K562 (cell line): Measurements from ENCODE around the gene GARNL3. TPM values are rescaled to one million over a fixed set of nuclear protein-coding genes. Genes with fewer than 3 reads are reported as not detected.
A peak's percentile ranks its signal among the peaks of the same experiment; 100 is the strongest.

Experiments
- BACH1 ChIP-seq: fragments of 200-800 bp; sonication (Bioruptor generic); IDR thresholded peaks from 2 replicates; pipeline ENCODE4 v1.6.1; 2016; ENCODE audit warnings: missing genetic modification characterization, missing compliant biosample characterization
- ELF2 ChIP-seq: fragments of 250-450 bp; sonication (Bioruptor Pico); IDR thresholded peaks from 2 replicates; pipeline ENCODE4 v1.5.0; 2021; ENCODE audit warnings: mild to moderate bottlenecking
- MYNN ChIP-seq, 2 experiments: sonication (generic); formaldehyde crosslinking in 1 of 2; IDR thresholded peaks; 2 replicates each; pipeline versions ENCODE4 v1.5.0 to v1.6.1; 2016 to 2020; ENCODE audit warnings: antibody characterized with exemption in 1 of 2, missing genetic modification reagents in 1 of 2
- RREB1 ChIP-seq: fragments of 250-450 bp; sonication (Bioruptor Pico); IDR thresholded peaks from 2 replicates; pipeline ENCODE4 v1.4.0; 2020
- SIN3A ChIP-seq, 2 experiments: fragments of 150-350 bp in 1 of 2; IDR thresholded peaks; 2 replicates each; pipeline ENCODE4 v1.6.1; 2011 to 2016; ENCODE audit warnings: borderline replicate concordance in 2 of 2, low read depth in 2 of 2, low read length in 2 of 2, mild to moderate bottlenecking in 2 of 2, moderate library complexity in 2 of 2; ENCODE audit not compliant: control insufficient read depth in 1 of 2
- SIX5 ChIP-seq, 2 experiments: IDR thresholded peaks; 2 replicates each; pipeline ENCODE4 v1.6.1; 2011; ENCODE audit warnings: low read length in 2 of 2, borderline replicate concordance in 1 of 2, low read depth in 1 of 2, mild to moderate bottlenecking in 1 of 2, moderate library complexity in 1 of 2; ENCODE audit not compliant: insufficient read depth in 1 of 2
- SRSF1 ChIP-seq: fragments of 200-400 bp; formaldehyde crosslinking; IDR thresholded peaks from 2 replicates; pipeline ENCODE4 v1.6.1; 2017; ENCODE audit warnings: mild to moderate bottlenecking, low read depth, low read length, moderate library complexity
- ZBTB11 ChIP-seq, 3 experiments: fragments of 200-800 bp in 1 of 3; fragments of 250-450 bp in 1 of 3; fragments of 450-650 bp in 1 of 3; sonication (Bioruptor Pico) in 1 of 3; sonication (Bioruptor generic) in 1 of 3; formaldehyde crosslinking in 1 of 3; IDR thresholded peaks; 2 replicates each; pipeline versions ENCODE4 v1.6.1 to v1.8.0; 2016 to 2022; ENCODE audit warnings: mild to moderate bottlenecking in 2 of 3, missing genetic modification characterization in 2 of 3, missing compliant biosample characterization in 1 of 3, moderate library complexity in 1 of 3
- ZBTB7A ChIP-seq: IDR thresholded peaks from 2 replicates; pipeline ENCODE4 v1.6.1; 2011; ENCODE audit warnings: low read depth, mild to moderate bottlenecking, low read length, moderate library complexity, borderline replicate concordance; ENCODE audit not compliant: control insufficient read depth
- ZMIZ1 ChIP-seq, 2 experiments: fragments of 150-350 bp in 1 of 2; IDR thresholded peaks; 2 replicates each; pipeline ENCODE4 v1.6.1; 2012 to 2016; ENCODE audit warnings: low read depth in 2 of 2, low read length in 2 of 2, mild to moderate bottlenecking in 1 of 2, moderate library complexity in 1 of 2
- polyA plus RNA-seq, 8 experiments: library from polyadenylated mRNA; depleted of rRNA in 4 of 8; stranded (reverse) in 5 of 8; unstranded in 3 of 8; fragments of >200 nt; fragmentation: Nextera tagmentation in 2 of 8; fragmentation: Illumina TruSeq in 1 of 8; extraction: Ambion mirVana in 2 of 8; extraction: Trizol in 1 of 8; gene quantifications; 2 replicates each; pipeline versions ENCODE4 v1.2.1 to v1.2.3, GENCODE V29; 2011 to 2014; ENCODE audit warnings: inconsistent platforms in 1 of 8, missing spikeins in 1 of 8
- total RNA-seq, 7 experiments: library from RNA; depleted of rRNA in 6 of 7; stranded (reverse); fragments of >200 nt in 6 of 7; fragmentation: Illumina TruSeq in 2 of 7; extraction: Trizol in 2 of 7; gene quantifications; 2 replicates each; pipeline versions ENCODE4 v1.2.1 to v1.2.3, GENCODE V29; 2011 to 2021; ENCODE audit warnings: low replicate concordance in 1 of 7

Gene GARNL3
- total and polyA plus RNA-seq, 9 of the 15 experiments (the other 6 are each of a cell fraction or from before 2014, with no cell fraction given), result 0.35 to 2.7 (median 1.6) TPM

GRCh38 chr9:127244609-127245601 is 19.7 kb upstream of the GARNL3 start (continued):
- 0 out of 2 replicates have a peak, but pooled peaks have one; percentile 31 for TF ChIP-seq RREB1 (CRISPR knock-in tag)
- no peak for TF ChIP-seq BACH1 (tag)
- TF ChIP-seq SIX5 (IDR thresholded peaks at IDR 0.05; ENCODE audit: borderline replicate concordance in 1 of 2, insufficient read depth in 1 of 2, low read depth in 1 of 2, low read length in 2 of 2), result peak in 1 of 2 experiments; percentile 46; a peak in 1 of 4 replicates
- TF ChIP-seq ZBTB7A, result 0 out of 2 replicates have a peak, but pooled peaks have one; percentile 24
- TF ChIP-seq SRSF1, result no peak
- TF ChIP-seq ELF2 (CRISPR knock-in tag), result no peak
- peak in 1 of 2 experiments; percentile 64; a peak in 1 of 4 replicates for TF ChIP-seq ZMIZ1 (IDR thresholded peaks at IDR 0.05; ENCODE audit: low read depth in 2 of 2, low read length in 2 of 2)
- no peak; a peak in 1 of 6 replicates for TF ChIP-seq ZBTB11 (CRISPR knock-in tag; IDR thresholded peaks at IDR 0.05)
- no peak for TF ChIP-seq MYNN (IDR thresholded peaks at IDR 0.05)
- no peak for TF ChIP-seq MYNN (CRISPR knock-in tag; IDR thresholded peaks at IDR 0.05)
- no peak for TF ChIP-seq SIN3A (IDR thresholded peaks at IDR 0.05; ENCODE audit: borderline replicate concordance in 2 of 2, control insufficient read depth in 1 of 2, low read depth in 2 of 2, low read length in 2 of 2)
